Measurements from ENCODE around the gene VPS26A.
"Not testable (repeated sequence)": the region's sequence is repeated elsewhere in the genome, so short reads cannot be mapped to it uniquely, and the experiment has no call there.

The VPS26A gene

GRCh38 chr10:69103784-69104183 lies 20.2 kb upstream of the VPS26A start:
- DNase-seq = no peak

- DNase-seq = no peak
These were observed 18.8 kb upstream of the VPS26A start for GRCh38 chr10:69104994-69105790.

GRCh38 chr10:69107176-69107490 lies 16.8 kb upstream of the VPS26A start:
- DNase-seq = no peak

- no peak for DNase-seq
These were observed 16.3 kb upstream of the VPS26A start for GRCh38 chr10:69107699-69108098.

- no peak for DNase-seq
These were observed 4.1 kb upstream of the VPS26A start for GRCh38 chr10:69119896-69120295.

- no peak for DNase-seq
These were observed 652 bp upstream of the VPS26A start for GRCh38 chr10:69123306-69123746.

- DNase-seq = peak; percentile 36 to 45
These were observed 738 bp downstream of the VPS26A start for GRCh38 chr10:69124563-69125268.

GRCh38 chr10:69125554-69125953 lies 1.6 kb downstream of the VPS26A start:
- no peak for DNase-seq

GRCh38 chr10:69130251-69130650 lies 6.3 kb downstream of the VPS26A start:
- DNase-seq = no peak

GRCh38 chr10:69139961-69140360 lies 16.0 kb downstream of the VPS26A start:
- no peak for DNase-seq

- no peak for DNase-seq
These were observed 17.3 kb downstream of the VPS26A start for GRCh38 chr10:69141304-69141703.

- DNase-seq = not testable (repeated sequence)
These were observed 18.1 kb downstream of the VPS26A start for GRCh38 chr10:69142074-69142473.

GRCh38 chr10:69142983-69143382 lies 19.0 kb downstream of the VPS26A start:
- DNase-seq = no peak

- no peak for DNase-seq
These were observed 21.4 kb downstream of the VPS26A start for GRCh38 chr10:69145329-69145728.

GRCh38 chr10:69145864-69146263 lies 21.9 kb downstream of the VPS26A start:
- DNase-seq = no peak

GRCh38 chr10:69146759-69147158 lies 22.8 kb downstream of the VPS26A start:
- DNase-seq = no peak

- DNase-seq = no peak
These were observed 28.0 kb downstream of the VPS26A start for GRCh38 chr10:69151984-69152383.

- DNase-seq = no peak
These were observed 29.2 kb downstream of the VPS26A start for GRCh38 chr10:69153227-69153626.

- DNase-seq = no peak
These were observed 36.8 kb downstream of the VPS26A start for GRCh38 chr10:69160809-69161241.

GRCh38 chr10:69168493-69168892 lies 44.5 kb downstream of the VPS26A start:
- DNase-seq = no peak

- no peak for DNase-seq
These were observed 48.4 kb downstream of the VPS26A start for GRCh38 chr10:69172241-69172982.

- not testable (repeated sequence) for DNase-seq
These were observed 51.3 kb downstream of the VPS26A start for GRCh38 chr10:69175326-69175725.

- DNase-seq = no peak
These were observed 52.8 kb downstream of the VPS26A start for GRCh38 chr10:69176823-69177222.
